DOHH2 (cell line): ENCODE data around the gene OR52E6.

Experiments used
- H3F3A ChIP-seq: fragments of 200-600 bp; sonication (generic), shearing (Covaris generic); 2 replicates; pipeline ENCODE4 v1.6.0; 2016; ENCODE audit warnings: antibody characterized with exemption, mild to moderate bottlenecking; ENCODE audit not compliant: control insufficient read depth, insufficient read depth
- H3K27ac ChIP-seq: fragments of 200-600 bp; sonication (generic); 2 replicates; pipeline ENCODE4 v1.5.1; 2014; ENCODE audit warnings: low read depth, mild to moderate bottlenecking, low read length, moderate library complexity
- H3K27me3 ChIP-seq: fragments of 200-600 bp; sonication (generic); 2 replicates; pipeline ENCODE4 v1.6.1; 2014; ENCODE audit warnings: mild to moderate bottlenecking, low read length, mixed read lengths; ENCODE audit not compliant: control insufficient read depth
- H3K36me3 ChIP-seq: fragments of 200-600 bp; sonication (generic); 2 replicates; pipeline ENCODE4 v1.6.1; 2014; ENCODE audit warnings: mild to moderate bottlenecking, low read length, moderate library complexity, mixed read lengths; ENCODE audit not compliant: control insufficient read depth
- H3K4me1 ChIP-seq: fragments of 200-600 bp; sonication (generic); 2 replicates; pipeline ENCODE4 v1.6.1; 2014; ENCODE audit warnings: mild to moderate bottlenecking, low read length, mixed read lengths; ENCODE audit not compliant: control insufficient read depth
- H3K4me2 ChIP-seq: fragments of 200-600 bp; sonication (generic); 2 replicates; pipeline ENCODE4 v1.6.0; 2014; ENCODE audit warnings: mild to moderate bottlenecking, low read length, moderate library complexity
- H3K4me3 ChIP-seq: fragments of 200-600 bp; sonication (generic); 2 replicates; pipeline ENCODE4 v1.5.1; 2014; ENCODE audit warnings: mild to moderate bottlenecking, low read length, mixed read lengths
- H3K79me2 ChIP-seq: fragments of 200-600 bp; sonication (generic); 2 replicates; pipeline ENCODE4 v1.6.1; 2014; ENCODE audit warnings: mild to moderate bottlenecking, low read length, mixed read lengths; ENCODE audit not compliant: control insufficient read depth
- H3K9me2 ChIP-seq: fragments of 200-600 bp; sonication (generic); replicated peaks from 2 replicates; pipeline ENCODE4 v1.6.1; 2014; ENCODE audit warnings: mild to moderate bottlenecking, low read length, mixed read lengths; ENCODE audit not compliant: control insufficient read depth
- H3K9me3 ChIP-seq: fragments of 200-600 bp; sonication (generic); 2 replicates; pipeline ENCODE4 v1.6.1; 2014; ENCODE audit warnings: antibody characterized with exemption, low read length, mixed read lengths; ENCODE audit not compliant: control insufficient read depth, insufficient read depth
- H4K20me1 ChIP-seq: fragments of 200-600 bp; sonication (generic); 2 replicates; pipeline ENCODE4 v1.6.0; 2014; ENCODE audit warnings: low read depth, mild to moderate bottlenecking, antibody characterized with exemption, low read length, moderate library complexity; ENCODE audit not compliant: control insufficient read depth, insufficient read depth
- EZH2phosphoT487 ChIP-seq: fragments of 200-600 bp; sonication (generic); IDR thresholded peaks from 2 replicates; pipeline ENCODE4 v1.6.1; 2017; ENCODE audit warnings: borderline replicate concordance, mild to moderate bottlenecking, antibody characterized with exemption, low read length, moderate library complexity, mixed read lengths
- TF ChIP-seq, protein P1 (sequence below): fragments of 200-600 bp; sonication (generic); IDR thresholded peaks from one replicate; pipeline ENCODE4 v1.5.1; 2014; ENCODE audit warnings: antibody characterized with exemption, mild to moderate bottlenecking, low read depth, low read length; ENCODE audit not compliant: poor library complexity, severe bottlenecking

The OR52E6 gene

DNA sequence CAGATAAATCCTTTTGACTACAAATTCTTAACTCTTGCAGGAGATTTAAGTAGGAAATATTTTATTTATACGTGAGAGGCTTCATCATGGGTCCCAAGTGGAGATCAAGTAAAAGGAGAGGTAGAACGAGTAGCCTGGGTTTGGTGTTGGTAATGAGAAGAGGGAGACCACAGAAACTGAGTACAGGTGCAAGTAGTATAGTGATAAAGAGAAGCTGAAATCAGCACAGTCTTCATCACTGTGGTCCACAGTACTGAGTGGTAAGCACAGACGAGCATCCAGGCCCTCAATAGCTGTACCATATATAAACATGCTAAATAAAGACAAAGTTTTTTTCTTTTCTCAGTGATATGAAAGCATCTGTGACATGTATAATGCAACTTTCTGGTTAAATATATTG is 45.5 kb upstream of the OR52E6 start:
- Histone ChIP-seq H3K9me3 (no peaks in the 10 kb centered on the region), H3K9me2 (no peaks in the 10 kb centered on the region), H3K4me1 (no peaks in the 10 kb centered on the region), H4K20me1 (no peaks in the 10 kb centered on the region), H3K36me3 (no peaks in the 10 kb centered on the region), H3F3A (no peaks in the 10 kb centered on the region), H3K79me2 (no peaks in the 10 kb centered on the region), H3K4me3 (no peak overlapping the region), H3K27me3 (no peaks in the 10 kb centered on the region), H3K27ac (no peak overlapping the region), H3K4me2 (no peak overlapping the region)
- no peak for TF ChIP-seq EZH2phosphoT487
- TF ChIP-seq, protein P1, sequence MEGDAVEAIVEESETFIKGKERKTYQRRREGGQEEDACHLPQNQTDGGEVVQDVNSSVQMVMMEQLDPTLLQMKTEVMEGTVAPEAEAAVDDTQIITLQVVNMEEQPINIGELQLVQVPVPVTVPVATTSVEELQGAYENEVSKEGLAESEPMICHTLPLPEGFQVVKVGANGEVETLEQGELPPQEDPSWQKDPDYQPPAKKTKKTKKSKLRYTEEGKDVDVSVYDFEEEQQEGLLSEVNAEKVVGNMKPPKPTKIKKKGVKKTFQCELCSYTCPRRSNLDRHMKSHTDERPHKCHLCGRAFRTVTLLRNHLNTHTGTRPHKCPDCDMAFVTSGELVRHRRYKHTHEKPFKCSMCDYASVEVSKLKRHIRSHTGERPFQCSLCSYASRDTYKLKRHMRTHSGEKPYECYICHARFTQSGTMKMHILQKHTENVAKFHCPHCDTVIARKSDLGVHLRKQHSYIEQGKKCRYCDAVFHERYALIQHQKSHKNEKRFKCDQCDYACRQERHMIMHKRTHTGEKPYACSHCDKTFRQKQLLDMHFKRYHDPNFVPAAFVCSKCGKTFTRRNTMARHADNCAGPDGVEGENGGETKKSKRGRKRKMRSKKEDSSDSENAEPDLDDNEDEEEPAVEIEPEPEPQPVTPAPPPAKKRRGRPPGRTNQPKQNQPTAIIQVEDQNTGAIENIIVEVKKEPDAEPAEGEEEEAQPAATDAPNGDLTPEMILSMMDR = no peak

DNA sequence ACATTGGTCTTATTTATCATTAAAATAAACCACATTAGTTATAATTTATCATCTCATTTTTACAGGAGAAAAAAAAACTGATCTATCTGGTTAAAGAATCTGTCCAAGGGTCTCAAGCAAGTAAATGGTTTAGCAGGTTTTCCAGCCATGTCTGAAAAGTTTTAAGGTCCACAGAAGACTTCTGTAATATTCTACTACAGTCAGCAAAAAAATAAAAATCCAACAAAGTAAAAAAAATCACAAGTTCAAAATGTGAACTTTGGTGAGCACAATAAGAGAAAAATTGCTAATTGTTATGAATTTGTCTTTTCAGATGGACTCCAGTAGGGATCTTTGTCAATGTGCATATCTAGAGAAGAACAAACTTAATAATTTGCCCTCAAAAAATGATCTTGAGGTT is 40.1 kb upstream of the OR52E6 start:
- H3K36me3 ChIP-seq = no peaks in the 10 kb centered on the region
- no peaks in the 10 kb centered on the region for H4K20me1 ChIP-seq
- H3K79me2 ChIP-seq = no peaks in the 10 kb centered on the region
- TF ChIP-seq, protein P1 = no peak
- TF ChIP-seq EZH2phosphoT487 = no peak
- no peak overlapping the region for H3K27ac ChIP-seq
- no peaks in the 10 kb centered on the region for H3K9me3 ChIP-seq
- H3K4me2 ChIP-seq = no peak overlapping the region
- no peaks in the 10 kb centered on the region for H3F3A ChIP-seq
- H3K4me3 ChIP-seq = no peak overlapping the region
- no peaks in the 10 kb centered on the region for H3K27me3 ChIP-seq
- H3K9me2 ChIP-seq = no peaks in the 10 kb centered on the region
- no peaks in the 10 kb centered on the region for H3K4me1 ChIP-seq

DNA sequence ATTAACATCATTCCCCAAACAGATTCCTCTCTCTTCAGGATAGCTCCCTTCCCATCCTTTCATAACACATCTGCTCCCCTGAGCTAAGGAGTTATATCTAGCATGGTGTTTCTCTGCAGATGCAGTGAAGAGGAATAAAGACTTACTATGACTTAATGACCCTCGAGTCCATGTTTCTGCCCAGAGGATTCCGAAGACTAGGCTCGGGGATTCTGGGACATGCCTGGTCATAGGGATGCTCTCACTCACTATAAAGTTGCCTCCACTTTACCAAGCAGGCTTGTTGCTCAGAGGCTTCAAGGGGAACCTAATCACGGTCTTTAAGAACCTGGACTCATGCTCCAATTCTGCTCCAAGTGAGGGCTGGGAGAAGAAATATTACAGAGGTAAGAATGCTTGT is 38.6 kb upstream of the OR52E6 start, which contains the start of gene OR52E4:
Gene OR52E4, plus strand, starts transcription at position 301 of the 400 bp plus-strand sequence. CDS start 3,664 bp downstream, outside the sequence.
- Histone ChIP-seq H3K4me3 (no peak within 1 kb of the TSS), H3K79me2 (no peaks in the 10 kb centered on the region), H3K36me3 (no peaks in the 10 kb centered on the region), H3K27ac (no peak within 1 kb of the TSS), H3K9me3 (no peaks in the 10 kb centered on the region), H3F3A (no peaks in the 10 kb centered on the region), H4K20me1 (no peaks in the 10 kb centered on the region), H3K4me2 (no peak within 1 kb of the TSS), H3K27me3 (no peaks in the 10 kb centered on the region), H3K9me2 (no peaks in the 10 kb centered on the region), H3K4me1 (no peaks in the 10 kb centered on the region)
- TF ChIP-seq EZH2phosphoT487 = no peak
- TF ChIP-seq, protein P1 = no peak

DNA sequence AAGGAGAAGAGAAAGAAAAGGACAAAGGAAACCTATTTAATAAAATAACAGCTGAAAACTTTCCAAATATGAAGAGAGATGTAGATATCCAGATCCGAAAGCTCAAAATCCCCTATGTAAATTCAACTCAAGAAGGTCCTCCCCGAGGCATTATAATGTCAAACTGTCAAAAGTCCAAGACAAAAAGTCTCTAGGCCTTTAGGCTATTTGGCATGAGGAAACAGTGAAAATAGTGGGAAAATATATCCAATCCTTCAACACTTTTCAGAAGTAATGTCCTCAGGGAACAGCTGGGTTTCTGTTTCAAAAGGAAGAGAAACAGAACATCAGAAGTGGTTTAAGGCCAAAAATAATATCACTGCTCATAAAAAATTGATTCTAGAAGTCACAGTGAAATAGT is 36.9 kb upstream of the OR52E6 start:
- H3K27me3 ChIP-seq = no peaks in the 10 kb centered on the region
- no peaks in the 10 kb centered on the region for H3K9me3 ChIP-seq
- no peak overlapping the region for H3K27ac ChIP-seq
- H4K20me1 ChIP-seq = no peaks in the 10 kb centered on the region
- no peaks in the 10 kb centered on the region for H3K4me1 ChIP-seq
- no peaks in the 10 kb centered on the region for H3K36me3 ChIP-seq
- no peak overlapping the region for H3K4me3 ChIP-seq
- TF ChIP-seq, protein P1 = no peak
- TF ChIP-seq EZH2phosphoT487 = no peak
- no peak overlapping the region for H3K4me2 ChIP-seq
- H3F3A ChIP-seq = no peaks in the 10 kb centered on the region
- no peaks in the 10 kb centered on the region for H3K9me2 ChIP-seq
- no peaks in the 10 kb centered on the region for H3K79me2 ChIP-seq
